ENCODE measurements around the gene RFNG. TPM values are rescaled to one million over a fixed set of nuclear protein-coding genes. Genes with fewer than 3 reads are reported as not detected.
A peak's percentile ranks its signal among the peaks of the same experiment; 100 is the strongest.

The RFNG gene
- total RNA-seq, 1 experiment from 2014 or later: 52.0 TPM

- Histone ChIP-seq H2AFZ (ENCODE audit: low read depth, low read length, poor library complexity, severe bottlenecking) (no peak overlapping the region), H3K79me2 (ENCODE audit: insufficient read depth, low read length) (peaks cover 28% of the 10 kb centered on the region; the same call in 1 of the 2 replicates), H3K27ac (ENCODE audit: low read depth, low read length) (peak overlapping the region; percentile 21), H3K36me3 (ENCODE audit: control insufficient read depth in 1 of 2, insufficient read depth in 2 of 2, low read length in 2 of 2) (peaks cover 0 to 12% of the 10 kb centered on the region in 2 experiments; a peak in 1 of 4 replicates), H3K4me1 (ENCODE audit: control insufficient read depth in 1 of 2, insufficient read depth in 2 of 2, low read length in 2 of 2) (peaks cover 20 to 67% of the 10 kb centered on the region in 2 experiments), H4K20me1 (ENCODE audit: insufficient read depth) (no peaks in the 10 kb centered on the region), H3K9me3 (ENCODE audit: control insufficient read depth in 1 of 2, insufficient read depth in 1 of 2, low read depth in 1 of 2, low read length in 2 of 2) (no peaks in the 10 kb centered on the region), H3K27me3 (ENCODE audit: insufficient read depth, low read length) (no peaks in the 10 kb centered on the region), H3K4me2 (ENCODE audit: low read length) (peak overlapping the region; percentile 53), H3K9ac (ENCODE audit: low read length) (peak overlapping the region; percentile 43), H3K9me2 (ENCODE audit: insufficient read depth) (no peaks in the 10 kb centered on the region), H3K4me3 (replicated peaks in 1 of 2; ENCODE audit: low read depth in 1 of 2, low read length in 2 of 2) (no peak overlapping the region)
- DNase-seq (ENCODE audit: low read depth, low spot score) (peak; percentile 55), ATAC-seq (0 out of 2 replicates have a peak, but pooled peaks have one; percentile 1)
- POLR2A ChIA-PET: no interaction called here
- CTCF ChIA-PET: interaction anchor here (4.8 kb wide), 1 partner anchor 13 kb away, joined by 57 read pairs; the partner anchor contains the start of genes CENPX and LRRC45
- no TSS peak for BruUV-seq (replicated peaks)
- intact Hi-C loops (cut with micrococcal nuclease): loop anchor here (5.0 to 10.0 kb wide), 4 partner anchors 260 to 380 kb away; partner anchors contain the start of genes HEXD and OGFOD3
- RAD21 ChIA-PET (ENCODE audit: low non-redundant PET in 1 of 2, low total read pairs in 2 of 2, uncharacterized antibody in 2 of 2, unreplicated experiment in 2 of 2): no interaction called here
- TF ChIP-seq CBX3 (IDR thresholded peaks at IDR 0.05; ENCODE audit: low read depth): no peak
These were observed 17.1 kb downstream of the RFNG start for GRCh38 chr17:82034371-82035011.

DNA sequence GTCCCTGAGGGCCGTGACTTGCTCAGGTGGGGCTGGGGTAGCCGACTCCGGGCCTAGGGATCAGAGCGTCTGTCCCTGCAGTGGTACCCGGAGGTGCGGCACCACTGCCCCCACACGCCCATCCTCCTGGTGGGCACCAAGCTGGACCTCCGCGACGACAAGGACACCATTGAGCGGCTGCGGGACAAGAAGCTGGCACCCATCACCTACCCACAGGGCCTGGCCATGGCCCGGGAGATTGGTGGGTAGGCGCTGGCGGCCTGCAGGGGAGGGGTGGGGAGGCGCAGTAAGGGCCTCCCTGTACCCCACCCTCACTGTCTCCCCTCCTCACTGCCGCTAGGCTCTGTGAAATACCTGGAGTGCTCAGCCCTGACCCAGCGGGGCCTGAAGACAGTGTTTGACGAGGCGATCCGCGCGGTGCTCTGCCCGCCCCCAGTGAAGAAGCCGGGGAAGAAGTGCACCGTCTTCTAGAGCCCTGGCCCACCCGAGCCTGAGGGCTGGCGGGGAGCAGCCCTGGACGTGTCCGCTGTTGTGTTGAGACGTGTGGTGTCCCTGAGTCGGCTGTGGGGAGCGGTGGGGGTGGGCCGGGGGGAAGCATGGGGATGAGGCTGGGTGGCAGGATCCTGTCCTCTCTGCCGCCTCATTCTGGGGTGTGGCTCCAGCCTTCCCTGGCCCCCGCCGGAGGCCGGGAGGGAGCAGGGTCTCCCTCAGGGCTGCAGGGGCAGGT, 18.1 kb downstream of the RFNG start:
- Histone ChIP-seq H3K27me3 (ENCODE audit: insufficient read depth, low read length) (no peaks in the 10 kb centered on the region), H3K9ac (ENCODE audit: low read length) (peak overlapping the region; percentile 93; the same call in 1 of the 2 replicates), H2AFZ (ENCODE audit: low read depth, low read length, poor library complexity, severe bottlenecking) (no peak overlapping the region), H3K79me2 (ENCODE audit: insufficient read depth, low read length) (peaks cover 28% of the 10 kb centered on the region; the same call in 1 of the 2 replicates), H3K4me1 (ENCODE audit: control insufficient read depth in 1 of 2, insufficient read depth in 2 of 2, low read length in 2 of 2) (peaks cover 20 to 67% of the 10 kb centered on the region in 2 experiments), H3K9me2 (ENCODE audit: insufficient read depth) (no peaks in the 10 kb centered on the region), H3K36me3 (ENCODE audit: control insufficient read depth in 1 of 2, insufficient read depth in 2 of 2, low read length in 2 of 2) (peaks cover 0 to 12% of the 10 kb centered on the region in 2 experiments; a peak in 1 of 4 replicates), H3K4me2 (ENCODE audit: low read length) (peak overlapping the region; percentile 98; the same call in 1 of the 2 replicates), H3K4me3 (replicated peaks in 1 of 2; ENCODE audit: low read depth in 1 of 2, low read length in 2 of 2) (no peak overlapping the region; a peak in 1 of 4 replicates), H3K27ac (ENCODE audit: low read depth, low read length) (peak overlapping the region; percentile 92; the same call in 1 of the 2 replicates), H4K20me1 (ENCODE audit: insufficient read depth) (no peaks in the 10 kb centered on the region), H3K9me3 (ENCODE audit: control insufficient read depth in 1 of 2, insufficient read depth in 1 of 2, low read depth in 1 of 2, low read length in 2 of 2) (no peaks in the 10 kb centered on the region)
- DNase-seq (ENCODE audit: low read depth, low spot score) (no peak), ATAC-seq (no peak)
- intact Hi-C loops (cut with micrococcal nuclease): loop anchor here (5.0 to 10.0 kb wide), 4 partner anchors 261 to 381 kb away; partner anchors contain the start of genes HEXD and OGFOD3
- TF ChIP-seq POLR2A (IDR thresholded peaks at IDR 0.05; ENCODE audit: borderline replicate concordance, extremely low read depth, insufficient read depth, insufficient read length): no peak
- no peak for TF ChIP-seq TCF7L2 (IDR thresholded peaks at IDR 0.05; ENCODE audit: borderline replicate concordance, extremely low read depth, insufficient read depth, insufficient read length)
- TF ChIP-seq POLR2AphosphoS5 (IDR thresholded peaks at IDR 0.05; ENCODE audit: low read depth, low read length): no peak
- no peak for TF ChIP-seq SIN3A (IDR thresholded peaks at IDR 0.05; ENCODE audit: low read depth)
- TF ChIP-seq ATF3 (IDR thresholded peaks at IDR 0.05): no peak
- TF ChIP-seq CTCF (IDR thresholded peaks at IDR 0.05 in 2 of 3, conservative IDR thresholded peaks at IDR 0.05 in 1 of 3; ENCODE audit: borderline replicate concordance in 1 of 3, insufficient read depth in 1 of 3, low read depth in 2 of 3, low read length in 2 of 3): no peak
- no peak for TF ChIP-seq FOSL1 (IDR thresholded peaks at IDR 0.05; ENCODE audit: low read depth)
- TF ChIP-seq SP1 (IDR thresholded peaks at IDR 0.05; ENCODE audit: low read depth): no peak
- no peak for TF ChIP-seq EZH2 (IDR thresholded peaks at IDR 0.05)
- TF ChIP-seq YY1 (IDR thresholded peaks at IDR 0.05; ENCODE audit: extremely low read depth, insufficient replicate concordance, low read depth, low read length): no peak
- no peak for TF ChIP-seq EZH2phosphoT487 (IDR thresholded peaks at IDR 0.05; ENCODE audit: borderline replicate concordance)
- TF ChIP-seq, protein P1, sequence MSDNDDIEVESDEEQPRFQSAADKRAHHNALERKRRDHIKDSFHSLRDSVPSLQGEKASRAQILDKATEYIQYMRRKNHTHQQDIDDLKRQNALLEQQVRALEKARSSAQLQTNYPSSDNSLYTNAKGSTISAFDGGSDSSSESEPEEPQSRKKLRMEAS (IDR thresholded peaks at IDR 0.05): no peak
- no peak for TF ChIP-seq JUND (IDR thresholded peaks at IDR 0.05)
- no peak for TF ChIP-seq SRF (IDR thresholded peaks at IDR 0.05; ENCODE audit: low read depth)
- BruUV-seq (replicated peaks): no TSS peak
- ChIA-PET CTCF (interaction anchor here (4.8 kb wide), 1 partner anchor 12 kb away, joined by 57 read pairs; the partner anchor contains the start of genes CENPX and LRRC45), POLR2A (no interaction called here), RAD21 (ENCODE audit: low non-redundant PET in 1 of 2, low total read pairs in 2 of 2, uncharacterized antibody in 2 of 2, unreplicated experiment in 2 of 2) (no interaction called here)
